Esophagus (tissue), 2 donors: ENCODE results near the gene PRR22. TPM values are rescaled to one million over a fixed set of nuclear protein-coding genes. Genes with fewer than 3 reads are reported as not detected.
A peak's percentile ranks its signal among the peaks of the same experiment; 100 is the strongest.

Experiments
- H3K27ac ChIP-seq, 2 donors: one replicate each; pipeline ENCODE4 v1.5.1; 2013; ENCODE audit warnings: low read depth in 2 of 2, mild to moderate bottlenecking in 2 of 2, inconsistent platforms in 1 of 2, low read length in 1 of 2, moderate library complexity in 1 of 2
- H3K27me3 ChIP-seq, 2 donors: one replicate each; pipeline ENCODE4 v1.6.1; 2013; ENCODE audit warnings: low read length in 2 of 2, control low read depth in 1 of 2, mild to moderate bottlenecking in 1 of 2; ENCODE audit not compliant: insufficient read depth in 2 of 2, control insufficient read depth in 1 of 2
- H3K36me3 ChIP-seq, 2 donors: one replicate each; pipeline ENCODE4 v1.6.1; 2013; ENCODE audit warnings: low read length in 1 of 2; ENCODE audit not compliant: control insufficient read depth in 2 of 2, insufficient read depth in 2 of 2
- H3K4me1 ChIP-seq, 2 donors: one replicate each; pipeline ENCODE4 v1.6.1; 2013; ENCODE audit warnings: low read length in 1 of 2; ENCODE audit not compliant: control insufficient read depth in 2 of 2, insufficient read depth in 2 of 2
- H3K4me3 ChIP-seq, 2 donors: one replicate each; pipeline ENCODE4 v1.5.1; 2013; ENCODE audit warnings: low read length in 2 of 2, mild to moderate bottlenecking in 2 of 2, low read depth in 1 of 2, moderate library complexity in 1 of 2
- H3K9me3 ChIP-seq, 2 donors: one replicate each; pipeline ENCODE4 v1.6.1; 2013; ENCODE audit warnings: mild to moderate bottlenecking in 2 of 2, low read depth in 1 of 2, low read length in 1 of 2, moderate library complexity in 1 of 2; ENCODE audit not compliant: control insufficient read depth in 2 of 2, insufficient read depth in 1 of 2
- WGBS, 2 donors: extraction: QIAGEN DNeasy Blood & Tissue Kit; methylation state at CpG; one replicate each; pipeline ENCODE4 v1.1.7; 2013; 5-methylcytosine and 5-hydroxymethylcytosine counted together
- polyA plus RNA-seq, 2 donors: library from polyadenylated mRNA; stranded (reverse); fragments of 200-250 nt; gene quantifications; one replicate each; pipeline ENCODE4 v1.2.3, GENCODE V29; 2013
- donor health status: healthy with polysubstance abuse.
- donor health status: Bipolar disorder and iron deficiency.

PRR22 gene
- polyA plus RNA-seq, 2 donors: 3.3 to 8.0 TPM

DNA sequence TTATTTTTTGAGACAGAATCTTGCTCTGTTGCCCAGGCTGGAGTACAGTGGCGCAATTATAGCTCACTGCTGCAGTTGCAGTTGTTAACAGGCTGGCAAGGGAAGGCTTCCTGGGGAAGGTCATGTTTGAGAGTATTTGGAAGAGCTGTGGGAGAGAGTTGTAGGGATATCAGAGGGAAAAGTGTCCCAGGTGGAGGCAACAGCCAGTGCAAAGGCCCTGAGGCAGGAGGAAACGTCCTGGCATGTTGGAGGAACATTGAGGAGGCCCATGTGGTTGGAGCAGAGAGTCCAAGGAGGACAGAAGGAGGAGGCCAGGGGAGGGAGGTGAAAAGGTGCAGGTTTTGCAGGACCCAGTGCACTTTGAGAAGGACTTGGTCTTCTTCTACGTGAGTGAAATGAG lies 8.6 kb upstream of the PRR22 start:
- Histone ChIP-seq H3K4me3 (no peak overlapping the region), H3K9me3 (no peaks in the 10 kb centered on the region), H3K27me3 (no peaks in the 10 kb centered on the region), H3K36me3 (peaks cover 1 to 7% of the 10 kb centered on the region in 2 donors), H3K27ac (no peak overlapping the region), H3K4me1 (peaks cover 0 to 9% of the 10 kb centered on the region in 2 donors)
- 85 to 95% methylated on average over 3 of the region's 3 CpGs for WGBS, 2 donors

DNA sequence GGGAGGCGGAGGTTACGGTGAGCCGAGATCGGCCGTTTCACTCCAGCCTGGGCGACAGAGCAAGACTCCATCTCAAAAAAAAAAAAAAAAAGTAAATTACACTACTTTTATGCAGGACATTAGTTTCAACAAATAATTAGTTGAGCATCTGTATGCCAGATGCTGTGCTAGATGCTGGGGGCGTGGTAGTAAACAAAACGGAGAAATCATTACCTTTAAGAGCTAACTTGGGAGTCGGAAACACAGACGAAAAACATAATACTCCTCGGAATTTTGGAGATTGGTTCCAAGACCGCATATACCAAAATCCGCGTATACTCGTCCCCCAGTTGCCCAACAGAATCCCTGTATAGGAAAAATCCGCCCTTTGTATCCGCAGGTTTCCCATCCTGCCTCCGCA lies 7.7 kb upstream of the PRR22 start:
- H3K36me3 ChIP-seq: peaks cover 8 to 16% of the 10 kb centered on the region in 2 donors
- no peak overlapping the region for H3K27ac ChIP-seq
- no peak overlapping the region for H3K4me3 ChIP-seq
- H3K27me3 ChIP-seq: no peaks in the 10 kb centered on the region
- peaks cover 0 to 9% of the 10 kb centered on the region in 2 donors for H3K4me1 ChIP-seq
- 91 to 92% methylated on average over 18 of the region's 18 CpGs for WGBS, 2 donors
- no peaks in the 10 kb centered on the region for H3K9me3 ChIP-seq

- no peaks in the 10 kb centered on the region for H3K27me3 ChIP-seq
- 11% methylated on average over 71 to 72 of the region's 72 CpGs for WGBS, 2 donors
- peaks cover 8 to 30% of the 10 kb centered on the region in 2 donors for H3K36me3 ChIP-seq
- peak within 1 kb of the TSS; percentile 78 to 80 for H3K4me3 ChIP-seq
- no peaks in the 10 kb centered on the region for H3K9me3 ChIP-seq
- peak within 1 kb of the TSS; percentile 94 to 100 for H3K27ac ChIP-seq
- peaks cover 0 to 9% of the 10 kb centered on the region in 2 donors for H3K4me1 ChIP-seq
Measured at GRCh38 chr19:5790559-5791520, 6.3 kb upstream of the PRR22 start, which contains the start of gene DUS3L. DUS3L (minus strand) TSS chr19:5791163; CDS start chr19:5791141, 22 bp downstream.

DNA sequence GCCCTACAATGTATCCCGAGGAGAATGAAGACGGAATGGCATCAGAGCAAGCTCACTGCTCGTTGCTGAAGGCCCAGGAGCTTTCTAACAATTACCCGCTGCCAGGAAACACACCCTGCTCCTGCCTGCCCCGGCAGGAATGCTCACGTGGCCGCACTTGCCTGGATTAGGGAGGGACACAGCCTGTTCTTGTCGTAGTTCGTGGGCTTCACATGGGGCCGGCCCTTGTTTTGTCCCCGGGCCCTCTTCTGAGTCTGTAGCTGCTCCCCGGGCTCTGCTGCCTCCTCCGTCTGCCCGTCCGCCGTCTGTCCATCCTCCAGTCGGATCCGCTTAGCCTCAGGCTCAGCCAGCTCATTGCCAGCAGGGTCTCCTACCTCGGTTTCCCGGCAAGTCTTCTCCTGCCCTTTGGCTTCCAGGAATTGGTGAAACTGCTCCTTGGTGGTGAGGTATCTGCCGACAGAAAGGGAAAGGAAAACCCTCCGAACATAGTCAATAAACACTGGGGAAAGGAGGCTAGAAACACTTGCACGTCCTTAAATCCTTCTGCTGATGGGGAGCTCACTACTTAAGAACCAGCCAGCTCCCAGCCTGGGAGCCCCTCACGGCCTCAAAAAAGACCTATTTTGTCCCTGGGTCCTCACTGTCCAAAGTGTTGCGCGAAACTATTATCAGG lies 5.5 kb upstream of the PRR22 start:
- Histone ChIP-seq H3K4me3 (peak overlapping the region; percentile 78 to 80), H3K27ac (peak overlapping the region; percentile 84 to 100), H3K36me3 (peaks cover 15 to 38% of the 10 kb centered on the region in 2 donors), H3K4me1 (peaks cover 0 to 9% of the 10 kb centered on the region in 2 donors), H3K9me3 (no peaks in the 10 kb centered on the region), H3K27me3 (no peaks in the 10 kb centered on the region)
- 49 to 60% methylated on average over 26 of the region's 26 CpGs for WGBS, 2 donors

DNA sequence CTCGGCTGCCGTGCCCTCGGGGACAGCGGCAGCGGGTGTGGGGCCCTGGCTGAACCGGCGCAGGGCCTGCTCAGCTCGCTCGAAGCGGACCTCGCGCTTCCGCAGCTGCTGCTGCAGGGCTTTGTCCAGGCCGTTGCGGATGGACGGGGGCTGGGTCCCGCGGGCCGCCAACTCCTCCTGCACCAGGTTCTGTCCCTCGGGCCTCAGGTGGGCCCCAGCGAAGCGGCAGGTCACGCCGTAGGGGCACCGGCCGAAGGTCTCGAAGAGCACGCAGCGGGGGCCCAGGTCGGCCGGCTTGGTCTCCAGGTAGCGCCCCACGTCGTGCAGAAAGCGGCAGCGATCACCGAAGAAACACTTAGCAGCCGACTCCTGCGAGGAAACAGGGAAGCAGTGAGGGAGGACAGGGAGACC lies 4.8 kb upstream of the PRR22 start:
- Histone ChIP-seq H3K27ac (peak overlapping the region; percentile 15 to 100), H3K4me1 (peaks cover 0 to 9% of the 10 kb centered on the region in 2 donors), H3K4me3 (peak overlapping the region in 1 of 2 donors; percentile 78), H3K36me3 (peaks cover 18 to 43% of the 10 kb centered on the region in 2 donors), H3K9me3 (no peaks in the 10 kb centered on the region), H3K27me3 (no peaks in the 10 kb centered on the region)
- 81 to 90% methylated on average over 39 of the region's 39 CpGs for WGBS, 2 donors

- Histone ChIP-seq H3K27ac (no peak overlapping the region), H3K36me3 (peaks cover 18 to 43% of the 10 kb centered on the region in 2 donors), H3K9me3 (no peaks in the 10 kb centered on the region), H3K4me3 (no peak overlapping the region), H3K4me1 (peaks cover 0 to 9% of the 10 kb centered on the region in 2 donors), H3K27me3 (no peaks in the 10 kb centered on the region)
- 93 to 98% methylated on average over 5 of the region's 5 CpGs for WGBS, 2 donors
Measured at GRCh38 chr19:5788422-5788821, 3.9 kb upstream of the PRR22 start.

- Histone ChIP-seq H3K36me3 (peaks cover 18 to 43% of the 10 kb centered on the region in 2 donors), H3K4me1 (peaks cover 0 to 9% of the 10 kb centered on the region in 2 donors), H3K9me3 (no peaks in the 10 kb centered on the region), H3K4me3 (no peak overlapping the region), H3K27me3 (no peaks in the 10 kb centered on the region), H3K27ac (no peak overlapping the region)
- 92% methylated on average over 39 of the region's 39 CpGs for WGBS, 2 donors
Measured at GRCh38 chr19:5787409-5788182, 3.0 kb upstream of the PRR22 start.

GRCh38 chr19:5786593-5787408 lies 2.3 kb upstream of the PRR22 start:
- Histone ChIP-seq H3K4me1 (peaks cover 0 to 9% of the 10 kb centered on the region in 2 donors), H3K9me3 (no peaks in the 10 kb centered on the region), H3K4me3 (no peak overlapping the region), H3K27me3 (no peaks in the 10 kb centered on the region), H3K36me3 (peaks cover 18 to 43% of the 10 kb centered on the region in 2 donors), H3K27ac (no peak overlapping the region)
- WGBS, 2 donors: 86 to 91% methylated on average over 42 to 44 of the region's 44 CpGs
